Erythroblast (primary cell): Measurements from ENCODE around the gene C5orf22.

Experiments used
- GATA1 ChIP-seq: IDR thresholded peaks from 2 replicates; pipeline ENCODE4 v1.6.1; 2011; ENCODE audit warnings: low read depth, mild to moderate bottlenecking, control low read depth, low read length, moderate library complexity
- POLR2A ChIP-seq: IDR thresholded peaks from 2 replicates; pipeline ENCODE4 v1.6.1; 2011; ENCODE audit warnings: mild to moderate bottlenecking, low read length

DNA sequence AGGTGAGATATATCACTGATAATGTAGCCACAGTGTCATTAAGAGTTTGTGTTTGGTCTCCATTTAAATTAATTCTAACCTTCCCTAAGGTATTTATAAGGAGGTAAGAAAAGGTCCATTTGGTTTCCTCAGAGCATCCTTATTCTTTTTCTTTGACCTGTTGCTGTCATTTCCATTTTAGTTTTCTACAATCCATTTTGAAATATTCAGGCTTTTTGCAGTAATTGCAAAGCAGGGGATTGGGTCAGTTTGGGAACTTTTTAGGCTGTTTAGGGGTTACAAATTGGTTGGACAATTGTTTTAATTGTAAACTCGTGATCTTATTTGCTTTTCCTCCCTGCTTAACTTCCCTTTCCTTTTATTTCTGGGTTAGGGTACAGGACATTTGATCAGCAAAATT is 64.3 kb downstream of the C5orf22 start:
- TF ChIP-seq POLR2A (no peak), GATA1 (no peak)
